ENCODE data around the gene TP53AIP1.

The TP53AIP1 gene

GRCh38 chr11:128942272-128942612 lies 429 bp downstream of the TP53AIP1 start:
- DNase-seq = no peak

DNA sequence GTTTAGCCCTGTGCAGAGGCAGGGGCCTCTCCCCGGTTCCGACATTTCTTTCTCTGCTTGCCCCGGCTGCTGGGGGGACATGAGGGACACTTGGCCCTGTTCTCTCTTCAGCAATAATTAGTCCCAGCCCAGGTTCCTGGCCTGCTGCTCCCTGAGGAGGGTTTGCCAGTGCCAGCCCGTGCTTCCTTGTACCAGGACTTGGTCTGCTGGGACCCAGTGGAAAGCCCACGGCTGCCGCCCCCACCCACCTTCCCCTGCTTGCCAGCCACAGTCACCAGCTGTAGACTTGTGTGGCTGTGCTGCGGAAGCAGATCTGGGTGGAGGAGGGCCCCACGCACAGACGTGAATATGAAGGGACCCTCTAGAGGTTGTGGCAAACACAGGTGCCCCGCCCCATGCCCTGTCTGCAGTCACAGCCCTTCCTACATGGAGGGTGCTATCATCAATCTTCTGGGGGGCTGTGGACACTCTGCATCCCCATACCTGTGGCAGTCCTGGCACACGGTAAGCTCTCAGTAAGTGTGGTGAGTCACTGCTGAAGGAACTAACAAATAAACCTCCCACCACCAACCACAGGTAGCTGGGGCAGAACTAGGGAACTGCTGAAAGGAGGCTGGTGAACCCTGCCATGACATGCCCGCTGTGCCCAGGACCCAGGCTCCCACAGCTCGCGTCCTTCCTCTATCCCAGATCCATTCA lies 949 bp downstream of the TP53AIP1 start:
- no peak for DNase-seq

GRCh38 chr11:128941110-128941509 lies 1.6 kb downstream of the TP53AIP1 start:
- DNase-seq = no peak

DNA sequence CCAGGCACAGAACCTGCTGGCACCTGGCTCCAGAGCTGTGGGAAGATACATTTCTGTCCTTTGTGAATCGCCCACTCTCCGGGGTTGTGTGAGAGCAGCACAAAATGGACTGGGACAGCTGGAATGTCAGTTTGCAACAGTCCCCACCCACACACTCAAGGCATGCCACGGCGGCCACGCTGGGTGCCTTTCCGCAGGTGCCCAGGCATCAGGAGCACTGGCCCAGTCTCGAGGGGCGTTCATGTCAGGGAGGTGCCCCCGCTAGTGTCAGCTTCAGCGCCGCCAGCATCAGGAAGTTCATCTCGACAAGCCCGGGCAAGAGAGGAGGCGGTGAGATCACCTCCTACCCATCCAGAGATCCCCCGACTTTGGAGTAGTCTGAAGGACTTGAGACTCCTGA lies 2.1 kb downstream of the TP53AIP1 start:
- DNase-seq = no peak

DNA sequence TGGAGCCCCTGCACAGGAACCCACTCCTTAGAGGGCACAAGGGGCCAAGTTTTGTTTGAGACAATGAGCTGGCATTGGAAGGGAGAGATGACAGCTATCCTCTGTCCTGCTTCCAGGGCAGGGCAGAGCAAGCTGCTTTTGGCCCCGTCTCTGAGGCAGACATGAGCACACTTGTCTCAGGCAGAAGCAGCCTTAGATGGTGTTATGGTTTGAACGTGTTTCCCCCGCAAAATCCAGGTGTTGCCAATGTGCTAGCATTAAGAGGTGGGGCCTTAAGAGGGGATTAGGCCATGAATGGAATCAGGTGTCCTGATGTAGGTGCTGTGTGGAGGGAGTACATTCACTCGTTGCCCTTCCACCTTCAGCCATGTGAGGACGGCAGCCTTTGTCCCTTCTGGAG lies 2.5 kb downstream of the TP53AIP1 start:
- DNase-seq = no peak

DNA sequence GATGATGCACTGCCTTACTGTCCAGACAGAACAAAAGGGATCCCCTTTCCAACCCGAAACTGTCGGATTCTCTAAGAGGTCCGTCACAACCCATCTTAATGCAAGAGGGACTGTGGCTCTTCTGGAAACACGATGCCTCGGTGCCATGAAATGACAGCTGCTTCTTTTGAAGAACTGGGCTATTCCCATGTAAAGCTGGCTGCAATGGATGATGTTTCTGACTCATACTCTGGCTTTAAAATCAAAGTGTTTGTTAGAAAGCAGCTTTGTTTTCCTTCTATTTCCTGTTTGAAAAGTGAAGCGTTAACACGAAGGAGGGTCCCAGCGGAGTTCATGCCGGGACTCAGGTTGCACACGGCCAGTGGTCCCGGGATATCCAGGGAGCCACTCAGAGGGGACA lies 3.1 kb downstream of the TP53AIP1 start:
- DNase-seq = no peak

DNA sequence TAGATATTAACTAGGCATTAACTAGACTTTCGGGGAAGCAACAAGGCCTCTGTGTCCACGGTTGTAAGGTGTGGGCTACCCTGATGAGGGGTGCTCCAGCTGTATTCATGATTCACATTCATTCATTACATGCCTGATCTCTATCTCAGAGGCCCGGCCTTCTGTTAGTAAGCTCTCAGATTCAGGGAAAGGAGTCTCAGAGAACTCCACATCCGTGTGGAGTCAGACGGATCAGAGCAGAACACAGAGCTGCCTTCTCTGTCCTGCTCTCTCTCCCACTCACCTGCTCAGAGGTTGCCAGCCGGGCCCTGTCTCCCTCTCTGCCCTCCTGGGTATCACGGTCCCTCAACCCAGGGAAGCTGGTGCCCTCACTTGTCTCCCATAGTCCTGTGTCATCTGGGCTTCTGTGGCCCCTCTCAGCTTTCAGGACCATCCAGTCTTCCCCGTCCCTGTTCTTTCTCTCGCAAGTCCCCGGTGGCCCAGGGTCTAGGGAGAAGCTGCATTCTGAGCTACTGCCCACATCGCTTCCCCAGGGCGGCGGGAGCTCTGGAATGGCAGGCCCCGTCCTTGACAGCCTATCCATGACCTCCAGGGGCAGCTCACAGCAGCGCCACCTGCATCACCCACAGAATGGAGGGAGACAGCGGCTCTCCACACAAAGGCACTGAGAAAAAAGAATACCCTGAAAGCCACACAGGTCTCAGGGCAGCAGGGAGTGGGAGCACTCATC lies 4.3 kb downstream of the TP53AIP1 start:
- no peak for DNase-seq

- DNase-seq = no peak
These were observed 5.2 kb downstream of the TP53AIP1 start for GRCh38 chr11:128937480-128937879.

DNA sequence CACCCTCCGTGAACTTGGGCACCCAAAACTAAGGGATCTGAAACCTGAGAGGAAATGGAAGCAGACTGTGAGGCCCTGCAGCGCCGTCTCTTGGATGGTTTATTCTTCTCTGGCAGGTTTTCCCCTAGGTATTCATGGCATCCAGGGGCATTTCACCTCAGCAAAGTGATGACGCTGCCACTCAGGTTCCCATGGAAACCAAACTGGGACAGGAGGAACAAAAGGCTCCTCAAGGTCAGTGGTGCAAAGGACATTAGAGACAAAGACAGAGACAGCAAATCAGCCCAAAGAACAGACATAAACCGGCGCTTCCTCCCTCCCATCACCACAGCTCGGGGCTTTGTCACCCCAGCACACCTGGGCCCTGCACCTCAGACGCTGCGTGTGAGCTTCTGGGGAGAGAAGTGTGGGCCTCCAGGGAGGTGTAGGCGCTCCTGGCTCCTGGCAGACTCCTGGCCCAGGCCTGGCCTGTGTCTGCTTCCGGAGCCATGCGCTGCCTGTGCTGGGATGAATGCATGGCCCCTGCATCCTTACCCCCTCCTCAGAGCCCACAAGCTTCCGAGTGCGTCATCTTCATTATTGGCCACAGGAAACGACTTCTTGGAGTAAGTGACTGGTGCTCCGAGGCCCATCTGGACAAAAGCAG lies 5.9 kb downstream of the TP53AIP1 start:
- DNase-seq = no peak

GRCh38 chr11:128934926-128935325 lies 7.7 kb downstream of the TP53AIP1 start:
- DNase-seq = no peak

DNA sequence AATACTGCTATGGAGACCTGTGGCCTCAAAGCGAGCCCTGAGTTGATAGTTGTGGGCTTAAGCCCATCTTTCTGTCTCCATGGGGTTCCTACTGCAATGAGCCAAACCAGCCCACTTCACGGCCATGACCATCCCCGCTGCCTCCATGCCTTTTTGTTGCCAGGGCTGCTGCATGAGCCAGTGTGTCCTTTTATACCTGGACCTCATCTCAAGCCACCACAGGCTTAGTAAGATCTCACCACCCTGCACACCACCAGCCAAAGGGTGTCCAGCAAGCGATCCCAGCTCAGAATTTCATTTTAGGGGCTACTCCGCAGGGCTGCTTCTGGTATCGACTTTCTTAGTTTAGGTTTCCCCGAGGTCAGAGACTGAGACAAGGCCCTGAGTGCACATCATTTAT lies 8.3 kb downstream of the TP53AIP1 start:
- DNase-seq = no peak

- DNase-seq = no peak
These were observed 9.0 kb downstream of the TP53AIP1 start for GRCh38 chr11:128933481-128934178.

- no peak for DNase-seq
These were observed 11.0 kb downstream of the TP53AIP1 start for GRCh38 chr11:128931668-128932067.

- no peak for DNase-seq
These were observed 11.6 kb downstream of the TP53AIP1 start for GRCh38 chr11:128931066-128931465.

- DNase-seq = no peak
These were observed 12.7 kb downstream of the TP53AIP1 start for GRCh38 chr11:128929991-128930390.

DNA sequence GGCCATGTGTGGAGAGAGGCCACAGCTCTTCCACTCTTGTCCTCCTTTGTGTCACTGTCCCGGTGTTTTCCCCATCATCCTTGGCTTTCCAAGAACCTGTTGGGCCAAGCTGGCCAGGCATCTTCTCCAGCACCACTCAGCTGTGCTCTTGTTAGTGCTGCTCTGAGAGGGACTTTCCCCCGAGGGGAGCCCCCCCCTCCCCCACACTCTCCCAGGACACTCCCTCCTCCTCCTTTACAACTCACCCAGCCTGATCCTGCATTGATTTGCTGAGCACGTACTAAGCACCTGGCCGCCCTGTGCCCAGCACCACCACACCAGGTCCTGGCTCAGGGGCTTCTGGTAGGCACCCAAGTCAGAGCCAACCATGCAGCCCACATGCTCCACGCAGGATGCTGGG lies 13.2 kb downstream of the TP53AIP1 start:
- DNase-seq = no peak

DNA sequence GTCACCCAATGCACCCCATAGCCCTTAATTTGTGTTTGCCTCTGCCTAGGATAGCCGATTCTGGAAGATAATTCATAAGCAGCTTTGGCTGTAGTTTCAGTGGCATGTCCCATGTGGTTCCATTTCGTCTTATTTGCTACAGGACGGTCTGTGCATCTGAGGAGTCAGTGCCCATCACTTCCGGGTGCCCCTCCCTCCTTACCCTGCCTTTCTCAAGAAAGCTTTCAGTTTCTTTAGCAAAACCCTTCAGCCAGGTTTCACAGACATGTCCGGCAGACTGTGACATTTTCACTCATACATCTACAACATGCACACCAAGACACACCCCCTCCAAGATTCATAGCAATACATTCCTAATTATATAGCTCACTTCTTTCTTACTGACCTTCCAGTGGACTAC lies 14.3 kb downstream of the TP53AIP1 start:
- peak; percentile 21 to 26 for DNase-seq

DNA sequence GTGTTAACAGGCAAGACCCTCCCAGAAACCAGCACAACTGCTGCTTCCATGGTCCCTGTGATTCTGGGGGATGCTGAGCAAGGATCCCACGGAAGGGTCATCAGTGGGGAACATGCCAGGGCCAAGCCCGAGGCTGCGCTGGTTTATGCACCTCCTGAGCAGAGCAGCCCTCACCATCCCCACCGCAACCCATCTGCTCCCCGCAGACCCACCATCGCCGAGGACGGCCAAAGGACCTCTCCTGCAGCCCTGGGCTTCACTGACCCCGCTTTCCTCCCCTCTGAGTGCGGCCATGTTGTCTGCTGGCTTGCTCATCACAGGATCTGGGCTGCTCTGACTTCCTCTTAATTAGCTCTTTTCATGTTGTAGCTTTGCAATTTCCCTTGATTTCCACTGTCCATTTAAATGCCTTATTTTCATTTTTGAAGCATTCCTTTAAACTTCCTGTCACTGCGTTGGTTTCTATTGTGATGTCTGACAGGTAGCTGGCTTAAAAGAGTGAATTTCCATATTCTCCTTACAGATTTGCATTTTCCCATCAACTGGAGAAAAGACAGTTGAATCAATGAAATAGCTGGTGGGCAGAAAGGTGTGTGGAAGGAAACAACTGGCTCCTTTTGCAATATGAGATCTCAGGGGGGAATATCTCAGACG lies 14.9 kb downstream of the TP53AIP1 start:
- no peak for DNase-seq

DNA sequence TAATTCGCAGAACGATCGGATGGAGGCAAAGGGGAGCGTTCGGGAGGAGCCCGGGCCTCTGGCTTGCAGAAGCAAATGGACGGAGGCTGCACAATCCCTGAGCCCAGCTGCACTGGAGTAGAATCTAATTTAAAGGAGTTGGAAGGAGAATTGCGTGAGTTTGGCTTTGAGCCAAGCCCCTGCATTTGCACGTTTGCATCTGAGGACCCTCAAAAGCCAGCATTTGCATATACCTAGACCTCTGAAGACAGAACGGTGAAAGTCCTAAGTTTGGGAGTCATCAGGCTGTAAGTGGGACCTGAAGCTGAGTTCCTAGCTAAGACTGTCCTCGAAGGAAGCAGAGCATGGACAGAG lies 15.6 kb downstream of the TP53AIP1 start:
- DNase-seq = no peak

- DNase-seq = no peak
These were observed 16.1 kb downstream of the TP53AIP1 start for GRCh38 chr11:128926437-128927107.

- no peak for DNase-seq
These were observed 16.7 kb downstream of the TP53AIP1 start for GRCh38 chr11:128926000-128926399.

DNA sequence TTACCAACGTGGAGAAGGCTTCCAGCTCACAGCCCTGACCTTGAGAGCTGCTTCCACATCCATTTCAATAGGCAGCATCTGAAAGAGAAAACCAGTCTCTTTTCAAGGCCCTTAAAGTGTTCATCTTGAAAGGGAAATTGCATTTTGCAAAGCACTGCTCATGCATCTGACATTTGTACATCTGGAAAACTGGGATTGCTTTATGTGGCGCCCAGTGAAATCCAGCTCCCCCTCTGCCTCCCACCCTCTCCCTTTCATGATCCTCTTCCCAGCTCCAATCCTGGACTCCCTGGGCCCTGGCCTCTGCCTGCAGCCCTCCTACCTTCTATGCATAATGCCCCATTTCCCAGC lies 17.4 kb downstream of the TP53AIP1 start:
- DNase-seq = no peak

Measured in CD4-positive, alpha-beta T cell treated with Interleukin-4 for 1 hour (primary cell).